Mesendoderm (in vitro differentiated cells): ENCODE results near the gene TRABD2A.
"Not testable (repeated sequence)": the region's sequence is repeated elsewhere in the genome, so short reads cannot be mapped to it uniquely, and the experiment has no call there.

Source experiments
- DNase-seq: peaks from one replicate; pipeline ENCODE4 v3.0.0; 2013
- H2AK5ac ChIP-seq: 2 replicates; pipeline ENCODE4 v1.6.1; 2013; ENCODE audit warnings: low read length, inconsistent platforms
- H2BK120ac ChIP-seq: 2 replicates; pipeline ENCODE4 v1.6.1; 2013; ENCODE audit warnings: low read depth, mild to moderate bottlenecking, low read length, moderate library complexity, mixed read lengths
- H2BK15ac ChIP-seq: replicated peaks from 2 replicates; pipeline ENCODE4 v1.6.1; 2013; ENCODE audit warnings: low read depth, mild to moderate bottlenecking, moderate library complexity
- H2BK5ac ChIP-seq: 2 replicates; pipeline ENCODE4 v1.6.1; 2013; ENCODE audit warnings: low read length, inconsistent platforms
- H3K18ac ChIP-seq: 2 replicates; pipeline ENCODE4 v1.6.1; 2013; ENCODE audit warnings: mild to moderate bottlenecking, low read length, mixed read lengths
- H3K23ac ChIP-seq: one replicate; pipeline ENCODE4 v1.6.1; 2013; ENCODE audit warnings: low read length
- H3K27ac ChIP-seq: 2 replicates; pipeline ENCODE4 v1.5.1; 2013; ENCODE audit warnings: low read depth, mild to moderate bottlenecking, inconsistent platforms, low read length, moderate library complexity
- H3K27me3 ChIP-seq: 2 replicates; pipeline ENCODE4 v1.6.1; 2013; ENCODE audit warnings: low read length, control low read depth, mild to moderate bottlenecking, inconsistent platforms; ENCODE audit not compliant: insufficient read depth, poor library complexity
- H3K36me3 ChIP-seq: 2 replicates; pipeline ENCODE4 v1.6.1; 2013; ENCODE audit warnings: low read length, inconsistent platforms; ENCODE audit not compliant: control insufficient read depth, insufficient read depth
- H3K4ac ChIP-seq: one replicate; pipeline ENCODE4 v1.6.1; 2013; ENCODE audit warnings: low read depth, mild to moderate bottlenecking, low read length, moderate library complexity
- H3K4me1 ChIP-seq: 2 replicates; pipeline ENCODE4 v1.6.1; 2013; ENCODE audit warnings: low read depth, low read length, inconsistent platforms; ENCODE audit not compliant: control insufficient read depth
- H3K4me2 ChIP-seq: 2 replicates; pipeline ENCODE4 v1.6.1; 2013; ENCODE audit warnings: low read length
- H3K4me3 ChIP-seq: 2 replicates; pipeline ENCODE4 v1.5.1; 2013; ENCODE audit warnings: mild to moderate bottlenecking, low read length
- H3K56ac ChIP-seq: one replicate; pipeline ENCODE4 v1.6.1; 2013; ENCODE audit warnings: low read length
- H3K79me1 ChIP-seq: 2 replicates; pipeline ENCODE4 v1.6.1; 2013; ENCODE audit warnings: low read length, inconsistent platforms
- H3K79me2 ChIP-seq: 2 replicates; pipeline ENCODE4 v1.6.1; 2013; ENCODE audit warnings: mild to moderate bottlenecking, low read length; ENCODE audit not compliant: control insufficient read depth, insufficient read depth
- H3K9ac ChIP-seq: 2 replicates; pipeline ENCODE4 v1.6.1; 2013; ENCODE audit warnings: low read length, inconsistent platforms
- H4K5ac ChIP-seq: one replicate; pipeline ENCODE4 v1.6.1; 2013; ENCODE audit warnings: low read length
- H4K8ac ChIP-seq: one replicate; pipeline ENCODE4 v1.6.1; 2013; ENCODE audit warnings: low read depth, mild to moderate bottlenecking, control low read depth, low read length, moderate library complexity
- WGBS: extraction: QIAGEN DNeasy Blood & Tissue Kit; methylation state at CpG from one replicate; pipeline ENCODE4 v1.1.7; 2013; ENCODE audit warnings: low lambda C conversion rate, missing lambda C conversion rate; ENCODE audit not compliant: insufficient coverage; ENCODE audit errors: extremely low coverage; 5-methylcytosine and 5-hydroxymethylcytosine counted together

The TRABD2A gene

GRCh38 chr2:84868327-84868726 lies 12.6 kb downstream of the TRABD2A start:
- H2BK120ac ChIP-seq, H3K56ac ChIP-seq, H3K79me1 ChIP-seq, H3K18ac ChIP-seq, H4K5ac ChIP-seq, H3K27me3 ChIP-seq, H3K9ac ChIP-seq, H3K4me3 ChIP-seq, H2BK5ac ChIP-seq, H3K36me3 ChIP-seq, H3K79me2 ChIP-seq, H3K4ac ChIP-seq, H3K4me1 ChIP-seq, H4K8ac ChIP-seq, H2BK15ac ChIP-seq, H3K4me2 ChIP-seq, DNase-seq, H2AK5ac ChIP-seq, H3K23ac ChIP-seq, H3K27ac ChIP-seq: not testable (repeated sequence)
- no CpG with 5 or more reads among the region's 4 CpGs for whole genome bisulfite sequencing

GRCh38 chr2:84866122-84866521 lies 14.8 kb downstream of the TRABD2A start:
- no CpG with 5 or more reads among the region's 3 CpGs for WGBS
- no peak overlapping the region for H2BK5ac ChIP-seq
- H3K79me2 ChIP-seq: no peaks in the 10 kb centered on the region

GRCh38 chr2:84865181-84865783 lies 15.6 kb downstream of the TRABD2A start:
- Histone ChIP-seq H3K27ac (no peak overlapping the region), H2AK5ac (no peak overlapping the region), H3K9ac (no peak overlapping the region), H3K36me3 (no peaks in the 10 kb centered on the region), H3K27me3 (no peaks in the 10 kb centered on the region), H3K18ac (no peak overlapping the region), H3K23ac (no peak overlapping the region), H3K4me2 (no peak overlapping the region), H3K4me1 (no peaks in the 10 kb centered on the region), H4K5ac (no peak overlapping the region), H3K79me1 (no peaks in the 10 kb centered on the region), H3K4ac (no peak overlapping the region), H2BK120ac (no peak overlapping the region), H3K4me3 (no peak overlapping the region), H3K56ac (no peak overlapping the region), H3K79me2 (no peaks in the 10 kb centered on the region), H2BK15ac (no peak overlapping the region), H4K8ac (no peak overlapping the region), H2BK5ac (no peak overlapping the region)
- no peak for DNase-seq
- WGBS: no CpG with 5 or more reads among the region's 6 CpGs

More at GRCh38 chr2:84866122-84866521, 14.8 kb downstream of the TRABD2A start:
- Histone ChIP-seq H3K4me2 (no peak overlapping the region), H3K23ac (no peak overlapping the region), H3K4ac (no peak overlapping the region), H4K5ac (no peak overlapping the region), H2AK5ac (no peak overlapping the region), H2BK120ac (no peak overlapping the region), H2BK15ac (no peak overlapping the region), H4K8ac (no peak overlapping the region), H3K36me3 (no peaks in the 10 kb centered on the region), H3K27ac (no peak overlapping the region), H3K4me1 (no peaks in the 10 kb centered on the region), H3K79me1 (no peaks in the 10 kb centered on the region), H3K9ac (no peak overlapping the region), H3K56ac (no peak overlapping the region), H3K27me3 (no peaks in the 10 kb centered on the region), H3K18ac (no peak overlapping the region), H3K4me3 (no peak overlapping the region)
- DNase-seq: no peak

- no peaks in the 10 kb centered on the region for H3K79me1 ChIP-seq
- no peak overlapping the region for H3K4me3 ChIP-seq
- H3K79me2 ChIP-seq: no peaks in the 10 kb centered on the region
- H3K4me2 ChIP-seq: no peak overlapping the region
- no peak overlapping the region for H3K4ac ChIP-seq
- H3K56ac ChIP-seq: no peak overlapping the region
- no peak overlapping the region for H3K27ac ChIP-seq
- no peak overlapping the region for H3K18ac ChIP-seq
- no peak for DNase-seq
- H2AK5ac ChIP-seq: no peak overlapping the region
- peaks cover under 1% of the 10 kb centered on the region for H3K4me1 ChIP-seq
- H2BK15ac ChIP-seq: no peak overlapping the region
- H3K36me3 ChIP-seq: no peaks in the 10 kb centered on the region
- H4K8ac ChIP-seq: no peak overlapping the region
- no peaks in the 10 kb centered on the region for H3K27me3 ChIP-seq
- no peak overlapping the region for H2BK5ac ChIP-seq
- no peak overlapping the region for H2BK120ac ChIP-seq
- WGBS: no CpG with 5 or more reads among the region's 6 CpGs
- no peak overlapping the region for H4K5ac ChIP-seq
- no peak overlapping the region for H3K9ac ChIP-seq
- H3K23ac ChIP-seq: no peak overlapping the region
Measured at GRCh38 chr2:84862006-84862405, 18.9 kb downstream of the TRABD2A start.

GRCh38 chr2:84861539-84861938 lies 19.3 kb downstream of the TRABD2A start:
- no peak overlapping the region for H2BK5ac ChIP-seq
- no peak overlapping the region for H3K56ac ChIP-seq
- no peaks in the 10 kb centered on the region for H3K27me3 ChIP-seq
- H3K23ac ChIP-seq: no peak overlapping the region
- no peaks in the 10 kb centered on the region for H3K79me1 ChIP-seq
- no peak overlapping the region for H3K4me3 ChIP-seq
- no peak overlapping the region for H3K9ac ChIP-seq
- H3K4me1 ChIP-seq: peaks cover 5% of the 10 kb centered on the region
- H2AK5ac ChIP-seq: no peak overlapping the region
- no peak for DNase-seq
- no peak overlapping the region for H4K8ac ChIP-seq
- H4K5ac ChIP-seq: no peak overlapping the region
- H3K18ac ChIP-seq: no peak overlapping the region
- no peak overlapping the region for H3K27ac ChIP-seq
- H3K4me2 ChIP-seq: no peak overlapping the region
- H2BK15ac ChIP-seq: no peak overlapping the region
- H3K36me3 ChIP-seq: no peaks in the 10 kb centered on the region
- no peak overlapping the region for H3K4ac ChIP-seq
- no peaks in the 10 kb centered on the region for H3K79me2 ChIP-seq
- H2BK120ac ChIP-seq: no peak overlapping the region
- WGBS: no CpG with 5 or more reads among the region's 6 CpGs

- Histone ChIP-seq H3K56ac (no peak overlapping the region), H2AK5ac (no peak overlapping the region), H2BK15ac (no peak overlapping the region), H3K9ac (no peak overlapping the region), H3K4me3 (no peak overlapping the region), H4K5ac (no peak overlapping the region), H3K27ac (no peak overlapping the region), H3K18ac (no peak overlapping the region), H3K4me2 (no peak overlapping the region), H3K4me1 (peaks cover 6% of the 10 kb centered on the region), H3K36me3 (no peaks in the 10 kb centered on the region), H4K8ac (no peak overlapping the region), H3K79me2 (no peaks in the 10 kb centered on the region), H3K4ac (no peak overlapping the region), H2BK120ac (no peak overlapping the region), H3K23ac (no peak overlapping the region), H3K27me3 (no peaks in the 10 kb centered on the region), H3K79me1 (no peaks in the 10 kb centered on the region), H2BK5ac (no peak overlapping the region)
- DNase-seq: no peak
- WGBS: no CpG with 5 or more reads among the region's 3 CpGs
Measured at GRCh38 chr2:84858937-84859336, 21.9 kb downstream of the TRABD2A start.
